Parietal lobe (tissue), 1 donor: ENCODE results near the gene ALMS1. TPM values are rescaled to one million over a fixed set of nuclear protein-coding genes. Genes with fewer than 3 reads are reported as not detected.

ENCODE experiments used
- total RNA-seq: library from RNA; depleted of rRNA; stranded (reverse); fragments of >200 nt; gene quantifications from one replicate; pipeline ENCODE4 v1.2.3, GENCODE V29; 2014

ALMS1 gene
- 145 TPM for total RNA-seq

DNA sequence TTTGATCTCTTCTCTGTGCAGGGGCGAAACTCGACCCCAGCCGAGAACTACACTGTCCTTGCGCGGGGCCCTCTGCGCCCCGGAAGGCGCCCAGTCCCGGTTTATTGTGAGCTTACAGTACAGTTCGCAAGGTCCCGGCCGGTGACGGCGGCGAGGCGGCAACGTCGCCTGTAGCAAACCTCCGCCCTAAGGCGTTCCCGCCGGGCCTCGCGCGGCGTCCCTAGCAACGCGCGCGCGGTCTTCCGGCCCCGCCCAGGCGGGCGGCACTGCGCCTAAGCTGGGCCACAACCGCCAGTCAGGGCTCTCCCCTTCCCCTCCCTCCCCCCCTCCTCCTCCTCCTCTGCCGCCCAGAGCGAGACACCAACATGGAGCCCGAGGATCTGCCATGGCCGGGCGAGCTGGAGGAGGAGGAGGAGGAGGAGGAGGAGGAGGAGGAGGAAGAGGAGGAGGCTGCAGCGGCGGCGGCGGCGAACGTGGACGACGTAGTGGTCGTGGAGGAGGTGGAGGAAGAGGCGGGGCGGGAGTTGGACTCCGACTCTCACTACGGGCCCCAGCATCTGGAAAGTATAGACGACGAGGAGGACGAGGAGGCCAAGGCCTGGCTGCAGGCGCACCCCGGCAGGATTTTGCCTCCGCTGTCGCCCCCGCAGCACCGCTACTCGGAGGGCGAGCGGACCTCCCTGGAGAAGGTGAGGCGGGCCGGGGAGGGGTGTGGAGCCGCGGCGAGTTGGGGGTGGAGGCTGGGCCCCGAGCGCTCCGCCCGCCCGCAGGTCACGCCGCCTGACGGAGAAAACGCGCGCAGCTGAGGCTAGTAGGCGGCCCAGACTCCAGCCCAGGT, at the start of gene ALMS1:
Gene ALMS1, plus strand, starts transcription at position 333 of the 838 bp plus-strand sequence. Its CDS starts 33 bp downstream, at position 366.

GRCh38 chr2:73642338-73643018, 256.8 kb downstream of the ALMS1 start, which contains the start of gene NAT8:
NAT8 (minus strand) TSS chr2:73642422; CDS start chr2:73641628, 794 bp downstream.

Other genes with a start within 250 kb of the ALMS1 start
- gene NOTO, start 183.3 kb upstream of the ALMS1 start, total RNA-seq = not detected
- gene SMYD5, start 171.6 kb upstream of the ALMS1 start, total RNA-seq = 32.9 TPM
- 6.9 TPM for gene PRADC1, start 152.6 kb upstream of the ALMS1 start, total RNA-seq
- gene CCT7, start 151.5 kb upstream of the ALMS1 start, total RNA-seq = 155 TPM
- 28.8 TPM for gene FBXO41, start 101.4 kb upstream of the ALMS1 start, total RNA-seq
- not detected for gene EGR4, start 92.3 kb upstream of the ALMS1 start, total RNA-seq